ENCODE data around the gene SF3A1.

GRCh38 chr22:30295576-30295975 is 61.1 kb downstream of the SF3A1 start:
- no peak for TF ChIP-seq POLR2A (IDR thresholded peaks at IDR 0.05)
- TF ChIP-seq CTCF (IDR thresholded peaks at IDR 0.05): no peak
